ENCODE data around the gene TMEM184B.

GRCh38 chr22:38320605-38321402 is 48.0 kb upstream of the TMEM184B start:
- TF ChIP-seq CTCF (IDR thresholded peaks at IDR 0.05) (no peak), POLR2A (IDR thresholded peaks at IDR 0.05) (no peak)
